CD4-positive, alpha-beta T cell treated with Interleukin-6 at 100 ng/mL for 8 hours (primary cell): Measurements from ENCODE around the gene AJAP1.

ENCODE experiments used
- DNase-seq: peaks from one replicate; pipeline ENCODE4 v3.0.0-alpha.2; 2020; ENCODE audit warnings: mixed read lengths, low spot score

The AJAP1 gene

GRCh38 chr1:4631321-4631720, 23.1 kb upstream of the AJAP1 start:
- DNase-seq, result no peak

- no peak for DNase-seq
Observed at GRCh38 chr1:4633346-4633745, 21.1 kb upstream of the AJAP1 start.

- no peak for DNase-seq
Observed at GRCh38 chr1:4634156-4634792, 20.1 kb upstream of the AJAP1 start.

DNA sequence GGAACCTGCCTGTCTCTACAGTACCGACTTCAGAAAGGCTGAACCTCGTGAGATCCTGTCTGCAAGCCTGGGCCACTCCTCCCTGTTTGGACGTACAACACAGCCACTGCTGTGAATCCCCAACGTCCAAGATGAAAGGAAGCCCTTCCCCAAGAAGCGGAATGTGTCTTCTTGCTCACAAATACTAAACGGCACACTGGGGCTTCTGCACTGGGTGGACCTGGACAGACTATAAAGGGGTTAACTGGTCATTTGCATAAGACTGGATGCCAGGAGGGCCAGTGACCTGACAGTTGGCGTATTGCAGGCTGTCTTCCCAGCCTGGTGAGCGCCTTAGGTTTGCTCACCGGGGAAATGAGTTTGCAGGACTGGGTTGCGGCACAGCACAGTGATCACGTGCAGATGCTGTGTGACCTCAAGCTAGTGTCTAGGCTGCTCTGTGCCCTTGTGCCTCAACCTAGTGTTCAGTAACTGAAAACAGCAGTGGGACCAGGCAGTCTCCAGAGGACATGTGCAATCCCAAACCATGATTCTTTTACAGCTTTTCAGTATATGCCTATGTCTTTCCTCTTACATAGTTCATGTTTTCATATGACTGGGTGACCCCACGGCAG, 19.5 kb upstream of the AJAP1 start:
- no peak for DNase-seq

DNA sequence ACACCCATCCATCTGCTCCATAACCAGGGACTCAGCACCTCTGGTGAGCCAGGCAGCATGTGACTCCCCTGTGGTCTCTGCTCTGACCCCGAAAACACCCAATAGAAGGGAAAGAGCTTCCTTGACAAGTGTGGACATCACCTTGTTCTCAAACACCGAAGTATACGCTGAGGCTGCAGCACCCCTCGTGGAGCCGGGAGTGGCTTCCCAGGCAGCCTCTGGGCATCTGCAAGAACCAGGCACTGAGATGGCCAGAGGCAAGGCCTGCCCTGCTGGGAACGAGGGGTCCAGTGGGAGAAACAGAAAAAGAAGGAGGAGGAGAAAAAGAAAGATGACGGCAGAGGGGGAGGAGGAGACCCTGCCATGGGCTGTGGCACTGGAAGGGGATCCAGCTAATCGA, 18.2 kb upstream of the AJAP1 start:
- no peak for DNase-seq

- no peak for DNase-seq
Observed at GRCh38 chr1:4636644-4637380, 17.6 kb upstream of the AJAP1 start.

GRCh38 chr1:4637616-4638344, 16.6 kb upstream of the AJAP1 start:
- DNase-seq, result no peak

DNA sequence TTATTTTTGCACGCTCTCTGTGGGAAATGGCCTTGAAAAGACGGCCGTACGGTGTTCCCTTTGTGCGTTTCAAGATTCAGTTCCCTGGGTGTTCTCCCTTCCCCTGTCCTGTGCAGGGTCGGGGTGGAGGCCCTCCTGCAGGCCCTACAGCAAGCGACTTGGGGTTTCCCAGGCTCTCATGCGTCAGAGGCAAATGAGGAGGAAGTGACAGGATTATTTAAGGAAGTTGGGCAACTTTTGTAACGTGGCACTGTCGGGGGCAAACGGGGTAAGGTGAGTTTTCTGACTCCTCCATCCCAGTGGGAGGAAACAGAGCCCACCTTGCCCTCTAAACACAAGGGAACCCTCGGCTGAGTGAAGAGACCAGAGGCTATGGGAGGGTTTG, 16.1 kb upstream of the AJAP1 start:
- no peak for DNase-seq

DNA sequence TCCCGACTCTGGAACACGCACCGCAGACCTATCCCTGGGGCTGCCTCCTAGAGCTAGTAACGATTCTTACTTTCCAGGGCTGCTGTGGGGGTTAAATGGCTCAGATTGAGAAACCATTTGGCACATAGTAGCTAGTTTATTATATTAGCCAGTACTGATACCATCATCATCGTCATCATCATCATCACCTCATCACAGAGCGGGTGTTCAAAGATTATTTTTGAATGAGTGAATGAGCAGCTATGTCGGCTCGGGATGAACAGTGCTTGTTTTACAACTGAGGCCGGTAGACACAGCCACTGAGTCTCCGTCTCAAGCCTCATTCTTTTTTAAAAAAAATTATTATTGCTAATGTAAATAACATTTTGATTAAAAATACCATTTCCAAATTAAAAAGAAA, 13.5 kb upstream of the AJAP1 start:
- DNase-seq, result no peak

DNA sequence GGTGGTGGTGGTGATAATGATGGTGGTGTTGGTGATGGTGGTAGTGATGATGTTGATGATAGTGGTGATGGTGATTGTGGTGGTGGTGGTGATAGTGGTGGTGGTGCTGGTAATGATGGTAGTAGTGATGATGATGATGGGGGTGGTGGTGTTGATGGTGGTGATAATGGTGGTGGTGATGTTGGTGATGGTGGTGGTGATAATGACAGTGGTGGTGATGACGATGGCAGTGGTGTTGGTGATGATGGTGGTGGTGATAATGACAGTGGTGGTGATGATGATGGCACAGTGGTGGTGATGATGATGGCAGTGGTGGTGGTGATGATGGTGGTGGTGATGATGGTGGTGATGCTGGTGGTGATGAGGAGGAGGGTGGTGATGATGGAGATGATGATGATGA, 7.0 kb upstream of the AJAP1 start:
- no peak for DNase-seq

DNA sequence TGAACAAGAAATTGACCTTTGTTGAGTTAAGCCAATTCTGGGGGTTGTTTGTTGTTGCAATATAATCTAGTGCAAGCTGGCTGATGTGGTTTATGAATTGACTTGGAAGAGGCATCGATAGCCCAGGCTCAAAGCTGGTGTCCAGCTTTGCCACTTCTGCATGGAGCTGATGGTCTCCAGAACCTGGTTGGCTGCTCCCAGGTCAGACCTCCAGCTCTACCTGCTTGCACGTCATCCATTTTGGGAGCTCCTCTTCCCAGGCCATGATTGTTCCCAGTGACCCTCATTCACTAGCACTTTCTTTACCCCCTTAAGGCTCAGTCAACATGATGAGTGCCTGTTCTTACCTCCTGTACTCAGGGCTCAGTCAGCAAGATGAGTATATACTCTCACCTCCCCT, 5.8 kb upstream of the AJAP1 start:
- DNase-seq, result no peak

GRCh38 chr1:4650481-4650880, 3.9 kb upstream of the AJAP1 start:
- no peak for DNase-seq

- DNase-seq, result no peak
Observed at GRCh38 chr1:4650981-4651380, 3.4 kb upstream of the AJAP1 start.

- DNase-seq, result peak; percentile 32
Observed at GRCh38 chr1:4652631-4653327, 1.6 kb upstream of the AJAP1 start.

GRCh38 chr1:4653328-4653660, 1.1 kb upstream of the AJAP1 start:
- no peak for DNase-seq

DNA sequence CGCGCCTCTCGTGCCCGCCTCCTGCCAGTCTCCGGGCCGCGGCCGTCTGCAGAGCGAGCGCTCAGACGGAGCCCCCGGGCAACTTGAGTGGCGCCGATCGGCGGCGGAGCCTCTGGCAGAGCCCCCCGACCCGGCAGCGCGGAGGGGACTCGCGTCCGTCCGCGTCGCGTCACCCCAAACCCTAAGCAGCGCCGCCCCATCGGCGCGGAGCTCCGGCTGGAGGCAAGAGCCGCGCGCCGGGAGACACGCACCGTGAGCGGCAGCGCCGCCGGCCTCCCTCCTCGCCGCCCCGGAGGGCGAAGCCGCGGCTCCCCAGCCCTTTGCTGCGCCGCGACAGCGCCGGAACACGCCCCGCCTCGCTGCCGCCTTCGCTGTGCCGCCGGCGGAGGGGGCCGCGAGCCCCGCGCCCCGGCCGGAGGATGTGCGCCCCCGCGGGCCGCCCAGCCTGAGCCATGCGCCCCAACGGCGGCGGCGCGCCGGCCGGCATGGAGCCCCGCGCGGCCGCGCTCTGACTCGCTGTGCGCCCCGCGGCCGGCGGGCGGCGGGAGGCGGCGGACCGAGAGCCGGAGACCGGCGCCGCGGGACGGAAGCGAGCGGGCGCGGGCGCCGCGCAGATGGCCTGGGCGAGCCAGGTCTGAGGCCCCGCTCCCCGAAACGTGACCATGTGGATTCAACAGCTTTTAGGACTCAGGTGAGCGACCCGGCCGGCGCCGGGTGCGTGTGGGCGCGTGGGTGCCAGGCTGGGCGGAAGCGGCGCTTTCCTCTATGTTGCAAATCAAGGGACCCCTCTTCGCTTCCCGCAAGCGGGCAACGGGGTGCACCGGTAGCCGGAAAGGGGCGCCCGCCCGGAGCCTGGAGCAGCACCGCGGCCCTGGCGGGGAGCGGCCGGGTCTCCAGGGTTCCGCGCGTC, 610 bp downstream of the AJAP1 start:
- no peak for DNase-seq

- DNase-seq, result no peak
Observed at GRCh38 chr1:4655674-4656532, 1.5 kb downstream of the AJAP1 start.

- no peak for DNase-seq
Observed at GRCh38 chr1:4656533-4657140, 2.2 kb downstream of the AJAP1 start.

DNA sequence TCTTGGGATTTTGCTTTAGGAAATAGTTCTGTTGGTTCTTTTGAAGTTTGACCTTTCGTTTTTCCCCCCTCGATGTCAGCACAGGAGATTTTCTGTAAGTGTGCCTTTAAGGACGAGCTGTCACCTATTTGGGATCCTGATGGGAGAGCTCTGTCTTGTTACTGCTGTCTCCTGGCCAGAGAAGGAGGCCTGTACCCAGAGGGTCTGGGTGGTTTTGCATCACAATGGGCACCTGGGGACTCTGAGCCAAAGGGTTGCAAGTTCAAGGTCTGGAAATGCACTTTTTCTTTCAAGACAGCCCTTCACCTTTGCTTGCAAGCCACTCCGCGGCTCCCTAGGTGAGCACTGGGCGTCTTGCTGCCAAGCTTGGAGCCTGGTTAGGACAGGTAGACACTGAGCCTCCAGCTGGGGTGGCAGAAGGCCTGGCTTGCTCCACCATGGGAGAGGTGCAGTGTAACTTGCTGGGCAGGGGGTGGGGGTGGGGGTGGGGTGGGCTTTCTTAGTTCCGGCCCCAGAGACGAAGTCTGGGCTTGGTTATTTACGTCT, 2.9 kb downstream of the AJAP1 start:
- DNase-seq, result no peak
